ENCODE measurements around the gene FAM135A.
"Not testable (repeated sequence)": the region's sequence is repeated elsewhere in the genome, so short reads cannot be mapped to it uniquely, and the experiment has no call there.

The FAM135A gene

DNA sequence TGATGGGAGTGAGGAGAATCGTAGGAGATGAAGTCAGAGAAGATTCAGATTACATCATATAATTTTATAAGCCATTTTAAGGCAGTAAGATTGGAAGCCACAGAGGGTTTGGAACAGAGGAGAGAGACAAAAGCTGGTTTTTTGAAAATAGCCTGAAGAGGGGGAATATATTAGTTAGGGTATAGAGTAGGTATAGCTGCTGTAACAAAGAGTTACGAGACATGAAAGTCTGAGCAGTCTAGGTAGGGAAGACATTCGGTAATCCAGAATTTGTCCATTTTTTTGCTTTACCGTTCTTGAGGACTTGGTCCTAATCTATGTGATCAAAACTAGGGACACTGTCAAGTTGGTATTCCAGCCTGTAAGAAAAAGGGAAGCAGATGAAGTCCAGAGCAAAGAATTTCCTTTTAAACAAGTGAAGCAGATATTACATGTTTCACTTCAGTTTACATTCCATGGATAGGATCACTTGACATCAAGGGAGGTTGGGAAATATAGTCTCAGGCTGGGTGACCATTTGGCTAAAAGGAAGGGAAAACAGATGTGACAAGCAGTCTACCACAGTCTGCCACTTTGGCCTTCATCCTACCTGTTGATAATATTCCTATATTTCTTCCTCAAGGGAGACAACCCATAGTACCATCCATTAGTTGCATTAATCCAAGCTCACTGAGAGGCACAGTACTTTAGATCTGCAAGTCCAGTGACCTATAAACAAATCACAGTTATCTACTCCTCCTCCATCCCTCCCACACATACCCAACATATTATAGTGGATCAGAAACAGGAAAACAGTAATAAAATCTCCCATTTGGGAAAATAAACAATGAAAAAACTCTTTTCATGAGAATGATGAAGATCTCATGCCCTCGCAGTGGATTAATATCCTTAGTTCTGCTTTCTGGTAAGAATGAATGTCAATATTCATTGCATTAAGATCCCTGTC, 10.2 kb downstream of the FAM135A start:
- no peak for DNase-seq (ENCODE audit: low spot score)
- TF ChIP-seq CTCF (IDR thresholded peaks at IDR 0.05; ENCODE audit: extremely low read depth, missing control alignments) = no peak

DNA sequence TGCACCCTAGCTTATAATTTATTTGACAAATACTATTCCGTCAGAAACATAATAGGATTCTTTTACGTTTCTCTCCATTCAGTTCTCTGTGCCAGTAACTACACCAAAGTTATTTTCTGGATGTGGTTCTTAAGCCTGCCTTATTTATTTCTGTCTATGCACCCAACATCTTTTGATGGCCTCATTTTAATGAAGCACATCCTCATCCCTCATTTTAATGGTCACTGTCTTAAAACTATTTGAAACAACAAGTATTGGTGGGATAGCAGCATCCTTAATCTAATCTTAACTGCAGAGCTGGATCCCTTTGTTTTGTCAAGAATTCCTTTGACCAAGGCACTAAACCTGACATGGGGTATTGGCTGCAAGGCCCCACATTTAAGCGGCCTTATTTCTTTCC, 11.0 kb downstream of the FAM135A start:
- no peak for DNase-seq (ENCODE audit: low spot score)
- TF ChIP-seq CTCF (IDR thresholded peaks at IDR 0.05; ENCODE audit: extremely low read depth, missing control alignments) = no peak

- no peak for DNase-seq (ENCODE audit: low spot score)
- TF ChIP-seq CTCF (IDR thresholded peaks at IDR 0.05; ENCODE audit: extremely low read depth, missing control alignments) = no peak
Measured at GRCh38 chr6:70436320-70436719, 23.0 kb downstream of the FAM135A start.

DNA sequence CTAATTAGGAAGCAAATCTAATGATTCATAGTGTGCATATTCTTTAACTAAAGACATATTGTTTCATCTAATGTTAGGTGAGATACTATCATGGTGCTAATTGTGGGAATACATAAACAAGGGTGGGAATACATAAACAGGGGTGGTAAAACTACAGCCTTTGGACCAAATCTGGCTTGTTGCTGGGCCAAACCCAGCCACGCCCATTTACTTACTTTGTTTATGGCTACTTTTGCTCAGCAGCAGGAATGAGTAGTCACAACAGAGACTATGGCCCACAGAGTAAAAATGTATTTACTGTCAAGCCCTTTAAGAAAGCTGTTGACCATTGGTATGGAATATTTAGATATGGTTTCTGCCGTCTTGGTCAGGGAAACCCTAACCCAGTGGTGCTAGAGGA, 31.7 kb downstream of the FAM135A start:
- TF ChIP-seq CTCF (IDR thresholded peaks at IDR 0.05; ENCODE audit: extremely low read depth, missing control alignments) = no peak
- DNase-seq (ENCODE audit: low spot score) = no peak

DNA sequence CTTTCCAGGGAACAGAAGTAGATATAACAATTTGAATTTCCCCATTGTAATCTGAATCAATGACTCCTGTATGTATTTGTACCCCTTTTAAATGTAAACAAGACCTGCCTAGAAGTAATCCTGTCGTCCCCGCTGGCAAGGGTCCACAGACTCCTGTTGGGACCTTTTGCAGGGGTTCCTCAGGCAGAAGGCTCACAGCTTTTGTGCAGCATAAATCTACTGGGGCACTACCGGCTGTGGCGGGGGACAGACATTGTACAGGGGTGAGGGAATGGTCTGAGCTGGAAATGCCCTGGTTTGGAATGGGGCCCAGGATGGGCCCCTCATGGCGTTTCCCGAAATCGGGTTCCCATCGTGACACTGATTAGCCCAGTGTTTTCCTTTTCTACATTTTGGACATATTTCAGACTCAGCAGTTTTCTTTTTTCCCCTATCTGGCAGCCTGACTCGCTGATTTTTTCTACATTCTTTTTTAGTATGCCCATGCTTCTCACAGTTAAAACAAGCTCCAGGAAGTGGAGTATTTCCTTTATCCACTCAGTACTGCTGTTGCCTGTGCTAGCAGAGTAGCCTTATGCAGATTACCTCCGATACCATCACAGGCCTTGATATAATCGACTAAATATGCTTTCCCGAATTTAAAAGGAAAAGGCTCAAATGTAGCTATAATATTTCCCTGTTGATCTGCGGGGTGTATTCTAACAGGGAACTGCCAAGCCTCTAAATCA, 34.2 kb downstream of the FAM135A start:
- DNase-seq (ENCODE audit: low spot score) = not testable (repeated sequence)

DNA sequence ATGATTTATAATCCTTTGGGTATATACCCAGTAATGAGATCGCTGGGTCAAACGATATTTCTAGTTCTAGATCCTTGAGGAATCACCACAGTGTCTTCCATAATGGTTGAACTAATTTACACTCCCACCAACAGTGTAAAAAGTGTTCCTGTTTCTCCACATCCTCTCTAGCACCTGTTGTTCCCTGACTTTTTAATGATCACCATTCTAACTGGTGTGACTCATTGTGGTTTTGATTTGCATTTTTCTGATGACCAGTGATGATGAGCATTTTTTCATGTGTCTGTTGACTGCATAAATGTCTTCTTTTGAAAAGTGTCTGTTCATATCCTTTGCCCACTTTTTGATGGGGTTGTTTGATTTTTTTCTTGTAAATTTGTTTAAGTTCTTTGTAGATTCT, 40.6 kb downstream of the FAM135A start:
- not testable (repeated sequence) for DNase-seq (ENCODE audit: low spot score)

DNA sequence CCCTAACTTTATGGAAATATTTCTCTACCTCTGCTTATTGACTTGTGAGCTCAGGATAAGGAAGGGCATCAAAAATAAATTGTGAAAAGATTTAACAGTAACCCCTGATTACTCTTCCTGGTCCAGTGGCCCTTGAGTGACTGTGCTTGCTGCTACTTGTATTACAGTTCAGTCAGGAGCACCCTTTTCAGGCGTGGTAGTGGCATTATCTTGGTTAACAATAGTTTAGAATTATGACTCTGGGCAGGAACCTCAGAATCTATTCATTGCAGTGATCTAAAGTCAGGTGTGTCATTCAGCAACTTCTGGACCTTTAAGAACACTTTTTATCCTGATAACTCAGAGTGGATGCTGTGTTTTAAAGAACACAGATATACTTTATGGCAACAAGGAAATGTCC, 43.4 kb downstream of the FAM135A start:
- DNase-seq (ENCODE audit: low spot score) = no peak
- no peak for TF ChIP-seq CTCF (IDR thresholded peaks at IDR 0.05; ENCODE audit: extremely low read depth, missing control alignments)

- no peak for DNase-seq (ENCODE audit: low spot score)
- no peak for TF ChIP-seq CTCF (IDR thresholded peaks at IDR 0.05; ENCODE audit: extremely low read depth, missing control alignments)
Measured at GRCh38 chr6:70459235-70459634, 45.9 kb downstream of the FAM135A start.

DNA sequence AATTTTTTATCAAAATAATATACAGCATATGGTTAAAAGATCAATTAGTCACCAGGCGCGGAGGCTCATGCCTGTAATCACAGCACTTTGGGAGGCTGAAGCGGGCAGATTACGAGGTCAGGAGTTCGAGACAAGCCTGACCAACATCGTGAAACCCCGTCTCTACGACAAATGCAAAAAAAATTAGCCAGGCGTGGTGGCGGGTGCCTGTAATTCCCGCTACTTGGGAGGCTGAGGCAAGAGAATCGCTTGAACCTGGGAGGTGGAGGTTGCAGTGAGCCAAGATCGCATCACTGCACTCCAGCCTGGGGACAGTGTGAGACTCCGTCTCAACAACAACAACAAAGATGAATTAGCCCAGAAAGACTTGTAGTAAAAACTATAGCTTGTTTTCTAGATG, 46.4 kb downstream of the FAM135A start:
- DNase-seq (ENCODE audit: low spot score) = not testable (repeated sequence)
